ENCODE measurements around the gene ACP7. TPM values are rescaled to one million over a fixed set of nuclear protein-coding genes. Genes with fewer than 3 reads are reported as not detected.

The ACP7 gene
- total and polyA plus RNA-seq, 2 of the 8 experiments (the other 6 are each of a cell fraction or from before 2014, with no cell fraction given): 0.27 to 0.50 TPM

DNA sequence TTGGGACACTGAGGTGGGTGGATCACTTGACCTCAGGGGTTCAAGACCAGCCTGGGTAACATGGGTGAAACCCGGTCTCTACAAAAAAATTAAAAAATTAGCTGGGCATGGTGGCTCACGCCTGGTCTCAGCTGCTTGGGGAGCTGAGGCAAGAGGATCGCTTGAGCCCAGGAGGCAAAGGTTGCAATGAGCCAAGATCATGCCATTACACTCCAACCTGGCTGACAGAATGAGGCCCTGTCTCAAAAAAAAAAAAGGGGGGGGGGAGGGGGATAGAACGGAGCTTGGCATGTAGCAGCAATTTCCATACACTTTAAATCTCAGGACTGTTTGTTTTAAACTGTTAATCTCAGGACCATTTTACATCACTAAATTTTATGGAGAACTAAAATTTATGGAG is 2.2 kb downstream of the ACP7 start:
- Histone ChIP-seq H3K27ac (ENCODE audit: low read depth, low read length) (no peak overlapping the region), H2AK5ac (ENCODE audit: low read depth, low read length) (no peak overlapping the region), H4K8ac (ENCODE audit: extremely low read depth, insufficient read depth, low read length) (no peak overlapping the region), H3K36me3 (ENCODE audit: control insufficient read depth in 2 of 4, insufficient read depth in 4 of 4, low read length in 3 of 4) (no peaks in the 10 kb centered on the region), H2BK5ac (ENCODE audit: low read depth, low read length) (no peak overlapping the region), H3K79me1 (ENCODE audit: low read depth, low read length) (no peaks in the 10 kb centered on the region), H3K4ac (replicated peaks; ENCODE audit: insufficient read length, low read depth, low read length) (no peak overlapping the region), H3K79me2 (ENCODE audit: control insufficient read depth in 1 of 2, insufficient read depth in 2 of 2, low read length in 2 of 2) (no peaks in the 10 kb centered on the region), H2BK12ac (ENCODE audit: low read depth, low read length) (no peak overlapping the region), H4K20me1 (replicated peaks in 1 of 2; ENCODE audit: control insufficient read depth in 1 of 2, insufficient read depth in 2 of 2, low read length in 2 of 2) (no peaks in the 10 kb centered on the region), H4K5ac (ENCODE audit: insufficient read length, low read depth, low read length) (no peak overlapping the region), H3K23ac (ENCODE audit: insufficient read length) (no peak overlapping the region), H3K27me3 (replicated peaks in 1 of 4; ENCODE audit: control insufficient read depth in 3 of 4, extremely low read depth in 1 of 4, insufficient read depth in 3 of 4, low read length in 3 of 4) (peaks cover 3 to 36% (median 28%) of the 10 kb centered on the region in 4 experiments), H3K9me3 (ENCODE audit: insufficient read depth in 2 of 2, low read depth in 1 of 2, low read length in 1 of 2) (no peaks in the 10 kb centered on the region), H2BK120ac (replicated peaks; ENCODE audit: low read depth, low read length) (no peak overlapping the region), H3K14ac (ENCODE audit: insufficient read length) (no peak overlapping the region), H2AFZ (ENCODE audit: low read length) (no peak overlapping the region), H3K4me1 (replicated peaks in 1 of 4; ENCODE audit: control insufficient read depth in 3 of 4, insufficient read depth in 4 of 4, low read length in 3 of 4) (peaks cover 0 to 8% (median 2%) of the 10 kb centered on the region in 4 experiments; a peak in 3 of 7 replicates), H3K9ac (replicated peaks in 1 of 4; ENCODE audit: extremely low read depth in 1 of 4, low read depth in 3 of 4, low read length in 3 of 4) (no peak overlapping the region), H2BK15ac (ENCODE audit: low read length) (no peak overlapping the region), H3K4me2 (ENCODE audit: insufficient read depth in 1 of 2, low read depth in 2 of 2, low read length in 2 of 2) (no peak overlapping the region), H3K18ac (ENCODE audit: extremely low read depth, low read length) (no peak overlapping the region), H3K56ac (replicated peaks; ENCODE audit: insufficient read length, low read depth, low read length) (no peak overlapping the region), H3K23me2 (ENCODE audit: low read depth, low read length) (peaks cover 4% of the 10 kb centered on the region; the same call in 1 of the 2 replicates), H4K91ac (replicated peaks; ENCODE audit: insufficient read length, low read length) (no peak overlapping the region), H3K4me3 (ENCODE audit: extremely low read depth in 1 of 4, insufficient read depth in 2 of 4, low read depth in 3 of 4, low read length in 4 of 4) (no peak overlapping the region), H2BK20ac (ENCODE audit: low read length) (no peak overlapping the region)
- FAIRE-seq (no peak), DNase-seq (ENCODE audit: low read depth in 1 of 2, low spot score in 2 of 2) (no peak)
- TF ChIP-seq MAFK (IDR thresholded peaks at IDR 0.05; ENCODE audit: low read depth, low read length) (no peak), BRCA1 (IDR thresholded peaks at IDR 0.05; ENCODE audit: low read depth, low read length) (no peak), YY1 (IDR thresholded peaks at IDR 0.05; ENCODE audit: low read depth, low read length) (no peak), SP1 (IDR thresholded peaks at IDR 0.05; ENCODE audit: low read depth, low read length) (no peak), POLR2A (IDR thresholded peaks at IDR 0.05; ENCODE audit: control extremely low read depth in 1 of 2, low read depth in 2 of 2, low read length in 2 of 2) (no peak), RAD21 (IDR thresholded peaks at IDR 0.05 in 1 of 2, conservative IDR thresholded peaks at IDR 0.05 in 1 of 2; ENCODE audit: low read depth in 2 of 2, low read length in 2 of 2) (no peak), TBP (IDR thresholded peaks at IDR 0.05; ENCODE audit: low read depth, low read length) (no peak), RFX5 (IDR thresholded peaks at IDR 0.05; ENCODE audit: borderline replicate concordance, low read depth, low read length) (no peak)
- ChIA-PET POLR2A (ENCODE audit: partially characterized antibody) (interaction anchor here (1.1 to 1.2 kb wide), 2 partner anchors 305 to 1341 kb away, joined by 3 read pairs; partner anchors contain the start of genes MED29 and PAF1), CTCF (ENCODE audit: partially characterized antibody) (interaction anchor here (0.6 to 1.4 kb wide), 4 partner anchors 12 to 128 kb away, joined by 4 to 5 read pairs (median 4); no protein-coding TSS in a partner anchor)
- WGBS, 2 experiments (ENCODE audit: extremely low coverage in 1 of 2, insufficient coverage in 1 of 2, insufficient read length in 1 of 2, insufficient replicate concordance in 2 of 2, low coverage in 1 of 2, low lambda C conversion rate in 2 of 2, missing lambda C conversion rate in 1 of 2): 82% methylated on average over 4 of the region's 4 CpGs; no CpG with 5 or more reads in 1 of the 2 experiments
